HCT116 (cell line): ENCODE data around the gene ACSBG1. TPM values are rescaled to one million over a fixed set of nuclear protein-coding genes. Genes with fewer than 3 reads are reported as not detected.

Source experiments
- ATAC-seq: fragments of 200-7000 bp; cut with Tn5 transposase; 2 replicates; pipeline ENCODE4 v1.9.1; 2020; ENCODE audit warnings: mild to moderate bottlenecking, moderate library complexity
- BruUV-seq: library from RNA; stranded (reverse); fragments of 400-500 nt; replicated peaks from 2 replicates; lab custom pipeline; 2021; lab: Mats Ljungman, UMichigan
- CTCF ChIA-PET: fragments of 300-600 bp; sonication (Branson Sonifier 250); formaldehyde crosslinking; loops from one replicate; lab custom pipeline; 2021; ENCODE audit warnings: antibody characterized with exemption; lab: Charles Lee
- POLR2A ChIA-PET: fragments of 300-600, 350-600 bp; sonication (Branson Sonifier 250); formaldehyde crosslinking; loops from one replicate; lab custom pipeline; 2021; ENCODE audit warnings: antibody characterized with exemption; lab: Charles Lee
- RAD21 ChIA-PET, 2 experiments: fragments of 300-600 bp; sonication (Branson Sonifier 250); formaldehyde crosslinking; loops; one replicate each; lab custom pipeline; 2023; ENCODE audit warnings: low total read pairs in 2 of 2; ENCODE audit not compliant: uncharacterized antibody in 2 of 2, unreplicated experiment in 2 of 2, low non-redundant PET in 1 of 2; lab: Charles Lee
- DNase-seq: peaks from one replicate; pipeline ENCODE4 v3.0.0-alpha.2; 2010; ENCODE audit warnings: low read depth, low spot score
- H2AFZ ChIP-seq: fragments of 200-600 bp; shearing (Covaris generic), sonication (generic); 2 replicates; pipeline ENCODE4 v1.6.1; 2017; ENCODE audit warnings: low read depth, mixed run types, mixed read lengths, antibody characterized with exemption, low read length; ENCODE audit not compliant: poor library complexity, severe bottlenecking
- H3K27ac ChIP-seq: 2 replicates; pipeline ENCODE4 v1.5.1; 2012; ENCODE audit warnings: low read depth, low read length
- H3K27me3 ChIP-seq: fragments of 200-600 bp; sonication (generic); 2 replicates; pipeline ENCODE4 v1.6.1; 2016; ENCODE audit warnings: mixed run types, low read length, mixed read lengths; ENCODE audit not compliant: insufficient read depth
- H3K36me3 ChIP-seq, 2 experiments: fragments of 200-500 bp in 1 of 2; fragments of 200-600 bp in 1 of 2; sonication (Bioruptor generic) in 1 of 2; sonication (generic) in 1 of 2; 2 replicates each; pipeline versions ENCODE4 v1.5.1 to v1.6.1; 2014 to 2016; ENCODE audit warnings: low read length in 2 of 2, inconsistent platforms in 1 of 2, mixed read lengths in 1 of 2, mixed run types in 1 of 2; ENCODE audit not compliant: insufficient read depth in 2 of 2, control insufficient read depth in 1 of 2
- H3K4me1 ChIP-seq, 2 experiments: fragments of 200-600 bp in 1 of 2; sonication (generic) in 1 of 2; 2 replicates each; pipeline versions ENCODE4 v1.5.1 to v1.6.1; 2012 to 2017; ENCODE audit warnings: low read length in 2 of 2, inconsistent platforms in 1 of 2, mild to moderate bottlenecking in 1 of 2, mixed read lengths in 1 of 2, mixed run types in 1 of 2, moderate library complexity in 1 of 2; ENCODE audit not compliant: insufficient read depth in 2 of 2, control insufficient read depth in 1 of 2
- H3K4me2 ChIP-seq: fragments of 200-600 bp; sonication (generic); 2 replicates; pipeline ENCODE4 v1.6.1; 2017; ENCODE audit warnings: mixed run types, low read length, mixed read lengths
- H3K4me3 ChIP-seq, 2 experiments: fragments of 200-600 bp in 1 of 2; sonication (generic) in 1 of 2; replicated peaks in 1 of 2; 2 replicates each; pipeline ENCODE4 v1.5.1; 2011 to 2016; ENCODE audit warnings: low read length in 2 of 2, control low read depth in 1 of 2, low read depth in 1 of 2, mild to moderate bottlenecking in 1 of 2, mixed read lengths in 1 of 2, mixed run types in 1 of 2
- H3K79me2 ChIP-seq: fragments of 200-600 bp; sonication (generic); 2 replicates; pipeline ENCODE4 v1.6.1; 2017; ENCODE audit warnings: mild to moderate bottlenecking, mixed run types, low read length, moderate library complexity, mixed read lengths; ENCODE audit not compliant: insufficient read depth
- H3K9ac ChIP-seq: fragments of 200-600 bp; sonication (generic); 2 replicates; pipeline ENCODE4 v1.6.1; 2016; ENCODE audit warnings: low read length, mixed read lengths
- H3K9me2 ChIP-seq: fragments of 200-600 bp; sonication (generic), shearing (Covaris generic); 2 replicates; pipeline ENCODE4 v1.6.1; 2017; ENCODE audit warnings: mixed run types, mild to moderate bottlenecking, moderate library complexity; ENCODE audit not compliant: insufficient read depth
- H3K9me3 ChIP-seq, 2 experiments: fragments of 200-500 bp in 1 of 2; fragments of 200-600 bp in 1 of 2; sonication (Bioruptor generic) in 1 of 2; sonication (generic) in 1 of 2; 2 replicates each; pipeline ENCODE4 v1.6.1; 2014 to 2017; ENCODE audit warnings: low read length in 2 of 2, mixed read lengths in 2 of 2, inconsistent platforms in 1 of 2, low read depth in 1 of 2, mild to moderate bottlenecking in 1 of 2, mixed run types in 1 of 2, moderate library complexity in 1 of 2; ENCODE audit not compliant: control insufficient read depth in 1 of 2, insufficient read depth in 1 of 2
- H4K20me1 ChIP-seq: fragments of 200-600 bp; sonication (generic), shearing (Covaris generic); 2 replicates; pipeline ENCODE4 v1.6.1; 2017; ENCODE audit warnings: mixed run types, mild to moderate bottlenecking, moderate library complexity; ENCODE audit not compliant: insufficient read depth
- ATF3 ChIP-seq: IDR thresholded peaks from 2 replicates; pipeline ENCODE4 v1.6.1; 2012
- CEBPB ChIP-seq: IDR thresholded peaks from 2 replicates; pipeline ENCODE4 v1.6.1; 2012; ENCODE audit warnings: low read depth
- EGR1 ChIP-seq: IDR thresholded peaks from 2 replicates; pipeline ENCODE4 v1.6.1; 2012; ENCODE audit warnings: low read depth
- EZH2 ChIP-seq: fragments of 200-600 bp; sonication (generic); IDR thresholded peaks from 2 replicates; pipeline ENCODE4 v1.6.1; 2017; ENCODE audit warnings: antibody characterized with exemption, mixed run types
- FOSL1 ChIP-seq: IDR thresholded peaks from 2 replicates; pipeline ENCODE4 v1.6.1; 2012; ENCODE audit warnings: low read depth
- JUND ChIP-seq: IDR thresholded peaks from 2 replicates; pipeline ENCODE4 v1.6.1; 2012
- POLR2A ChIP-seq: IDR thresholded peaks from 2 replicates; pipeline ENCODE4 v1.7.0; 2011; ENCODE audit warnings: borderline replicate concordance; ENCODE audit not compliant: insufficient read depth, insufficient read length; ENCODE audit errors: extremely low read depth
- REST ChIP-seq: IDR thresholded peaks from 2 replicates; pipeline ENCODE4 v1.6.1; 2012; ENCODE audit warnings: low read depth
- SP1 ChIP-seq: IDR thresholded peaks from 2 replicates; pipeline ENCODE4 v1.6.1; 2012; ENCODE audit warnings: low read depth
- ZBTB33 ChIP-seq: IDR thresholded peaks from 2 replicates; pipeline ENCODE4 v1.6.1; 2011; ENCODE audit warnings: mild to moderate bottlenecking, low read length, moderate library complexity; ENCODE audit not compliant: insufficient replicate concordance; ENCODE audit errors: extremely low read depth
- ZFX ChIP-seq: fragments of 450-650 bp; IDR thresholded peaks from 2 replicates; pipeline ENCODE4 v1.6.1; 2017
- ZNF274 ChIP-seq: fragments of 200-500 bp; sonication (Bioruptor generic); IDR thresholded peaks from 2 replicates; pipeline ENCODE4 v1.6.1; 2014; ENCODE audit warnings: mild to moderate bottlenecking, low read depth, low read length, inconsistent platforms
- intact Hi-C: fragments of 100-400 bp; cut with micrococcal nuclease; formaldehyde crosslinking; loops from 2 replicates; pipeline ENCODE4 v1.10.0; 2022
- total RNA-seq: library from RNA; stranded (reverse); gene quantifications from one replicate; pipeline ENCODE4 v1.2.1, GENCODE V29; 2021; ENCODE audit not compliant: unreplicated experiment

ACSBG1 gene
- total RNA-seq, 1 experiment from 2014 or later = 0.71 TPM

GRCh38 chr15:78167227-78167888, 67.0 kb downstream of the ACSBG1 start:
- Histone ChIP-seq H3K9ac (no peak overlapping the region), H3K36me3 (peaks cover 39 to 40% of the 10 kb centered on the region in 2 experiments), H3K27ac (no peak overlapping the region), H3K79me2 (no peaks in the 10 kb centered on the region), H3K4me2 (no peak overlapping the region), H3K4me3 (no peak overlapping the region), H3K9me3 (peaks cover 0 to 5% of the 10 kb centered on the region in 2 experiments; a peak in 1 of 4 replicates), H2AFZ (no peak overlapping the region), H3K27me3 (no peaks in the 10 kb centered on the region), H3K4me1 (no peaks in the 10 kb centered on the region), H4K20me1 (no peaks in the 10 kb centered on the region), H3K9me2 (no peaks in the 10 kb centered on the region)
- TF ChIP-seq ZNF274 (no peak), POLR2A (no peak), JUND (no peak), REST (no peak), ZFX (no peak), ZBTB33 (no peak), FOSL1 (no peak), ATF3 (no peak), SP1 (no peak), EGR1 (no peak), CEBPB (no peak), EZH2 (no peak)
- DNase-seq (no peak), ATAC-seq (no peak)
- no TSS peak for BruUV-seq
- ChIA-PET POLR2A (no interaction called here), CTCF (no interaction called here), RAD21 (no interaction called here)
- intact Hi-C loops = no loop called here
